Activated naive CD4-positive, alpha-beta T cell treated with anti-CD3 and anti-CD28 coated beads, Interleukin-2, amount 10 ng/mL, durations not matched to agents 7 days and 5 days (primary cell): ENCODE data around the gene FBXL15.
A peak's percentile ranks its signal among the peaks of the same experiment; 100 is the strongest.

Experiments used
- CTCF ChIA-PET: fragments of 350-600 bp; sonication (Branson Sonifier 250); formaldehyde crosslinking; loops from one replicate; lab custom pipeline; 2021; ENCODE audit warnings: antibody characterized with exemption; lab: Charles Lee
- DNase-seq: peaks from one replicate; pipeline ENCODE4 v3.0.0-alpha.2; 2020
- H3K27ac Mint-ChIP-seq: one replicate; pipeline ENCODE4 v1.8.0; 2021; ENCODE audit warnings: mild to moderate bottlenecking, moderate library complexity, mixed read lengths
- H3K27me3 Mint-ChIP-seq: one replicate; pipeline ENCODE4 v1.8.0; 2021; ENCODE audit warnings: mild to moderate bottlenecking, mixed read lengths
- H3K36me3 Mint-ChIP-seq: one replicate; pipeline ENCODE4 v1.8.0; 2021; ENCODE audit warnings: mixed read lengths
- H3K4me1 Mint-ChIP-seq: one replicate; pipeline ENCODE4 v1.8.0; 2021; ENCODE audit warnings: mixed read lengths
- H3K4me3 Mint-ChIP-seq: one replicate; pipeline ENCODE4 v1.8.0; 2021; ENCODE audit warnings: mild to moderate bottlenecking, moderate library complexity, mixed read lengths
- H3K9me3 Mint-ChIP-seq: one replicate; pipeline ENCODE4 v1.8.0; 2021; ENCODE audit warnings: mixed read lengths

The FBXL15 gene

GRCh38 chr10:102394079-102394800 lies 26.4 kb upstream of the FBXL15 start:
- Mint-ChIP-seq H3K4me3 (peak overlapping the region; percentile 79), H3K4me1 (peaks cover 42% of the 10 kb centered on the region), H3K27me3 (peaks cover 10% of the 10 kb centered on the region), H3K27ac (peak overlapping the region; percentile 96), H3K9me3 (no peaks in the 10 kb centered on the region), H3K36me3 (peaks cover 28% of the 10 kb centered on the region)
- CTCF ChIA-PET, result interaction anchor here (0.7 to 13.7 kb wide), 20 partner anchors 9 to 225 kb away, joined by 3 to 174 read pairs (median 4); partner anchors contain the start of genes ELOVL3, FBXL15, GBF1 and PITX3
- peak; percentile 99 for DNase-seq

DNA sequence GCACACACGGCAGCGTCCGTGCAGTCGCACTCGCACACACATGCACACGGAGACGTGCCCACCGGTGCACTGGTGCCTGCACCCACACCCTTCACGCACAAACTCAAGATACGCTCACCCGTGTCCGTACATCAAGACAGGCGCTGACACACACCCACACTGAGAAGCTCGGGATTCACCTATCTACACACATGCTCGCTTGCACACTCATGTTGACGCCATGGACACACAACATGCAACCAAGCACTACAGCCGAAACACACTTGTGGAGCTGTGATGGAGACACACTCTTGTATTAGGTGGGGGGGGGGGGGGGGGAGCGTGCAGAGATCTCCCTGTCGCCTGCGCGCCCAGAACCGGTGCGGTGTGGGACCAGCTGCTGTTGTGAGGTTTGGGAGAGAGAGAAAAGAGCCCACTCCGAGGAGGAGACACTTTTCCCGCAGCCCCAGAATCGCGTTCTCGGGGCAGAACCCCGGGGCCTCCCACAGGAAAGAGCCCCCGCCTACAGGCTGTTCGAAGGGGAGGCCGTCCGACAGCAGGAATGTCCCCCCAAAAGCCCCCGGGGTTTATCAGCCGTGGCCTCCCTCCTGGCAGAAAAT lies 25.7 kb upstream of the FBXL15 start:
- Mint-ChIP-seq H3K9me3 (no peaks in the 10 kb centered on the region), H3K4me3 (peak overlapping the region; percentile 79), H3K27ac (peak overlapping the region; percentile 96), H3K36me3 (peaks cover 33% of the 10 kb centered on the region), H3K27me3 (peaks cover 10% of the 10 kb centered on the region), H3K4me1 (peaks cover 48% of the 10 kb centered on the region)
- DNase-seq, result peak; percentile 58
- CTCF ChIA-PET, result interaction anchor here (0.5 to 13.7 kb wide), 5 partner anchors 14 to 165 kb away, joined by 3 to 174 read pairs (median 4); partner anchors contain the start of genes CUEDC2, ELOVL3 and FBXL15

DNA sequence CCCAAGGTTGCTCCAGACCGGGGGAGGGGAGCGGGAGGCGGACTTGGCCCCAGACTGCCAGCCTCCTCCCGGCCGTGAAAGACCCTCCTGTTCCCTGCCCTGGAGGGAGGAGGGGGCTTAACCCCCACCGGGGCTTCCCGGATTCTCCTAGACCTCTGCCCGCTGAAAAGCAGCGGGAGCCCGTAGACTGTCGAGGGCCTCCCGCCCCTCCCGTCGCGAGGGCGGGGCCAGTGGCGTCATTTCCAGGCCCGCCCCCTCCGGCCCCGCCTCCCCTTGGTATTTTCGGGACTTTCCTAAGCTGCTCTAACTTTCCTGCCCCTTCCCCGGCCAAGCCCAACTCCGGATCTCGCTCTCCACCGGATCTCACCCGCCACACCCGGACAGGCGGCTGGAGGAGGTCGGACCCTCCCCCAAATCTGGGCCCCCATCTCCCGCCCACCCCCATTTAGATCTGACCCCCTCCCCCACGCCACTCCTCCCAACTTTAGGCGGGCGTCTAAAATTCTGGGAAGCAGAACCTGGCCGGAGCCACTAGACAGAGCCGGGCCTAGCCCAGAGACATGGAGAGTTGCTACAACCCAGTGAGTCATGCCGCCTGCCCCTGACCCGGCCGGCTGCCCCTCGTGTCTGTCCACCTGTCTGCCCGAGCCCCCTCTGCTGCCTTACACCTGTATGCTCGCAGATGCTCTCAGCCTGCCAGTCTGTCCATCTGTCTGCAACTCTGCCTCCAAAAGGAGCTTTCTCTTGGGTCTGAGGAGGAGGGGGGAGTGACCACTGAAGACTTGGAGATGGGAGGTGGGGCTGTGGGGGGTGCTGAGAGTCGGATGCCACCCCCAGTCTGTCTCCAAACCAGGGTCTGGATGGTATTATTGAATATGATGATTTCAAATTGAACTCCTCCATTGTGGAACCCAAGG lies 25.0 kb upstream of the FBXL15 start, which contains the start of gene NFKB2:
Gene NFKB2, plus strand, starts transcription at position 306 of the 917 bp plus-strand sequence. Its CDS starts 255 bp downstream, at position 561.
- CTCF ChIA-PET, result interaction anchor here (0.5 to 13.7 kb wide), 6 partner anchors 24 to 188 kb away, joined by 3 to 174 read pairs (median 4); partner anchors contain the start of genes CUEDC2, ELOVL3 and FBXL15
- Mint-ChIP-seq H3K4me3 (peak within 1 kb of the TSS; percentile 79), H3K9me3 (no peaks in the 10 kb centered on the region), H3K27me3 (peaks cover 4% of the 10 kb centered on the region), H3K27ac (peak within 1 kb of the TSS; percentile 96), H3K4me1 (peaks cover 48% of the 10 kb centered on the region), H3K36me3 (peaks cover 39% of the 10 kb centered on the region)
- peak; percentile 92 for DNase-seq

- peaks cover 39% of the 10 kb centered on the region for H3K36me3 Mint-ChIP-seq
- peak overlapping the region; percentile 96 for H3K27ac Mint-ChIP-seq
- H3K27me3 Mint-ChIP-seq, result no peaks in the 10 kb centered on the region
- CTCF ChIA-PET, result interaction anchor here (1.2 to 13.7 kb wide), 4 partner anchors 24 to 187 kb away, joined by 3 to 174 read pairs (median 4); partner anchors contain the start of genes ELOVL3 and FBXL15
- no peak for DNase-seq
- H3K9me3 Mint-ChIP-seq, result no peaks in the 10 kb centered on the region
- H3K4me3 Mint-ChIP-seq, result peak overlapping the region; percentile 79
- H3K4me1 Mint-ChIP-seq, result peaks cover 48% of the 10 kb centered on the region
These were observed 24.4 kb upstream of the FBXL15 start for GRCh38 chr10:102396317-102396650.

GRCh38 chr10:102396730-102397151 lies 23.9 kb upstream of the FBXL15 start:
- peak overlapping the region; percentile 96 for H3K27ac Mint-ChIP-seq
- no peak for DNase-seq
- peak overlapping the region; percentile 79 for H3K4me3 Mint-ChIP-seq
- H3K9me3 Mint-ChIP-seq, result no peaks in the 10 kb centered on the region
- CTCF ChIA-PET, result interaction anchor here (0.9 to 13.7 kb wide), 5 partner anchors 16 to 187 kb away, joined by 3 to 174 read pairs (median 4); partner anchors contain the start of genes ELOVL3 and FBXL15
- H3K4me1 Mint-ChIP-seq, result peaks cover 48% of the 10 kb centered on the region
- H3K27me3 Mint-ChIP-seq, result no peaks in the 10 kb centered on the region
- H3K36me3 Mint-ChIP-seq, result peaks cover 39% of the 10 kb centered on the region

DNA sequence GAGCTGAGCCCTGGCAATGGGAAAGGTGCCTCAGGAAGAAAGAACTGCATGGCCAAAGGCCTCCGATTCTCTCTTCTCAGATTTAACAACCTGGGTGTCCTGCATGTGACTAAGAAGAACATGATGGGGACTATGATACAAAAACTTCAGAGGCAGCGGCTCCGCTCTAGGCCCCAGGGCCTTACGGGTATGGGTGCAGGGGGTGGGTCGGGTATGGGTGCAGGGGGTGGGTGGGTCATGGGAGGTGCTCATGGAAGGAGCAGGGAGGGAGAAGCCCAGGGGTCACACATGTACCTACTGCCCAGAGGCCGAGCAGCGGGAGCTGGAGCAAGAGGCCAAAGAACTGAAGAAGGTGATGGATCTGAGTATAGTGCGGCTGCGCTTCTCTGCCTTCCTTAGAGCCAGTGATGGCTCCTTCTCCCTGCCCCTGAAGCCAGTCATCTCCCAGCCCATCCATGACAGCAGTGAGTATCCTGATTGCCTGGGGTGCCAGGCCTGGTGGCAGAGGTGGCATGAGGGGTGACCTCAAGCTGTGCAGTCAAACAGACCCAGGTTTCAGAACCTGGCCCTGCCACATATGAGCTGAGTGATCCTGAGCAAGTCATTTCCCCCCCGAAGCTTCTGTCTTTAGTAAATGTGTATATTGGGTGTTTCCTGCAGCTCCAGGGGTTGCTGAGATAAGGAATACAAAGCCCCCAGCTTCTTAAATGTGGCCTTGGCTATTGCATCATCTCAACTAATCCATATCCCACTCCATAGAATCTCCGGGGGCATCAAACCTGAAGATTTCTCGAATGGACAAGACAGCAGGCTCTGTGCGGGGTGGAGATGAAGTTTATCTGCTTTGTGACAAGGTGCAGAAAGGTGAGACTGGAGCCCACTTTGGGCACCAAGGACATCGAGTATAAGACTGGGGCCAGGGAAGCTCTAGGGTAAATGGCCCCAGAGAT lies 23.1 kb upstream of the FBXL15 start:
- CTCF ChIA-PET, result interaction anchor here (0.8 to 13.7 kb wide), 10 partner anchors 9 to 228 kb away, joined by 3 to 174 read pairs (median 6); partner anchors contain the start of genes ELOVL3 and FBXL15
- H3K9me3 Mint-ChIP-seq, result no peaks in the 10 kb centered on the region
- DNase-seq, result no peak
- peak overlapping the region; percentile 96 for H3K27ac Mint-ChIP-seq
- H3K4me3 Mint-ChIP-seq, result peak overlapping the region; percentile 79
- H3K36me3 Mint-ChIP-seq, result peaks cover 45% of the 10 kb centered on the region
- no peaks in the 10 kb centered on the region for H3K27me3 Mint-ChIP-seq
- peaks cover 48% of the 10 kb centered on the region for H3K4me1 Mint-ChIP-seq

DNA sequence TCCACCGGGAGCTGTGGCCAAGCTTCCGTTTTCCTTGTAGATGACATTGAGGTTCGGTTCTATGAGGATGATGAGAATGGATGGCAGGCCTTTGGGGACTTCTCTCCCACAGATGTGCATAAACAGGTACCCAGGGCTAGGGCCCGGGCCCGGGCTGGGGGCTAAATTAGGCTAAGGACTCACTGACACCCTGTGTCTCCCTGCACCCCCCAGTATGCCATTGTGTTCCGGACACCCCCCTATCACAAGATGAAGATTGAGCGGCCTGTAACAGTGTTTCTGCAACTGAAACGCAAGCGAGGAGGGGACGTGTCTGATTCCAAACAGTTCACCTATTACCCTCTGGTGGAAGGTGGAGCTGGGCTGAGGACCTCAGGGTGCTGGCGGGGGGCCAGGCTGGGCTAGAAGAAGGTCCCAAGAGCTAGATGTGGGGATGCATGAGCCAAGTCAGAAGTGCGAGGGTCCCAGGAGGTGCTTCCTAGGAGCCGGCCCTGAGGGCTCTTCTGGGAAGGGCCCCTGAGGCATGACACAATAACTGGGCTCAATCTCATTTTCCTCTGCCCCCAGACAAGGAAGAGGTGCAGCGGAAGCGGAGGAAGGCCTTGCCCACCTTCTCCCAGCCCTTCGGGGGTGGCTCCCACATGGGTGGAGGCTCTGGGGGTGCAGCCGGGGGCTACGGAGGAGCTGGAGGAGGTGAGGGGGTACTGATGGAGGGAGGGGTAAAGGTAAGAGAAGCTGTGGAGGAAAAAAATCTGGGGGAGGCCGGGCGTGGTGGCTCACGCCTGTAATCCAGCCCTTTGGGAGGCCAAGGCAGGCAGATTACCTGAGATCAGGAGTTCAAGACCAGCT lies 22.2 kb upstream of the FBXL15 start:
- H3K36me3 Mint-ChIP-seq, result peaks cover 46% of the 10 kb centered on the region
- CTCF ChIA-PET, result interaction anchor here (0.7 to 13.7 kb wide), 16 partner anchors 7 to 229 kb away, joined by 3 to 174 read pairs (median 4); partner anchors contain the start of genes ELOVL3 and FBXL15

GRCh38 chr10:102399217-102400021 lies 21.2 kb upstream of the FBXL15 start:
- H3K36me3 Mint-ChIP-seq, result peaks cover 50% of the 10 kb centered on the region

More for the DNA sequence above, 22.2 kb upstream of the FBXL15 start:
- DNase-seq, result no peak
- H3K9me3 Mint-ChIP-seq, result no peaks in the 10 kb centered on the region
- peak overlapping the region; percentile 70 for H3K27ac Mint-ChIP-seq
- peak overlapping the region; percentile 60 for H3K4me3 Mint-ChIP-seq
- peaks cover 42% of the 10 kb centered on the region for H3K4me1 Mint-ChIP-seq
- no peaks in the 10 kb centered on the region for H3K27me3 Mint-ChIP-seq

DNA sequence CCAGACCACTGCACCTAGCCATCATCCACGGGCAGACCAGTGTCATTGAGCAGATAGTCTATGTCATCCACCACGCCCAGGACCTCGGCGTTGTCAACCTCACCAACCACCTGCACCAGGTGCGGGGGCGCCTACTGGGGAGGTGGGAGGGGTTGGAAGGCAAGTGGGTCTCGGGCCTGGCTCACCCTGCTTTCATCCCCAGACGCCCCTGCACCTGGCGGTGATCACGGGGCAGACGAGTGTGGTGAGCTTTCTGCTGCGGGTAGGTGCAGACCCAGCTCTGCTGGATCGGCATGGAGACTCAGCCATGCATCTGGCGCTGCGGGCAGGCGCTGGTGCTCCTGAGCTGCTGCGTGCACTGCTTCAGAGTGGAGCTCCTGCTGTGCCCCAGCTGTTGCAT lies 20.6 kb upstream of the FBXL15 start:
- Mint-ChIP-seq H3K9me3 (no peaks in the 10 kb centered on the region), H3K27me3 (no peaks in the 10 kb centered on the region), H3K36me3 (peaks cover 50% of the 10 kb centered on the region), H3K4me3 (peak overlapping the region; percentile 62), H3K27ac (peak overlapping the region; percentile 60), H3K4me1 (peaks cover 40% of the 10 kb centered on the region)
- DNase-seq, result no peak
- CTCF ChIA-PET, result interaction anchor here (0.9 to 13.7 kb wide), 12 partner anchors 10 to 230 kb away, joined by 3 to 174 read pairs (median 10); partner anchors contain the start of genes ELOVL3 and FBXL15

More at GRCh38 chr10:102399217-102400021, 21.2 kb upstream of the FBXL15 start:
- H3K27ac Mint-ChIP-seq, result peak overlapping the region; percentile 70
- peak overlapping the region; percentile 62 for H3K4me3 Mint-ChIP-seq
- CTCF ChIA-PET, result interaction anchor here (0.6 to 13.7 kb wide), 19 partner anchors 8 to 230 kb away, joined by 3 to 174 read pairs (median 4); partner anchors contain the start of genes ELOVL3 and FBXL15
- no peaks in the 10 kb centered on the region for H3K27me3 Mint-ChIP-seq
- DNase-seq, result peak; percentile 90
- peaks cover 40% of the 10 kb centered on the region for H3K4me1 Mint-ChIP-seq
- H3K9me3 Mint-ChIP-seq, result no peaks in the 10 kb centered on the region

GRCh38 chr10:102400598-102401341 lies 19.9 kb upstream of the FBXL15 start:
- no peaks in the 10 kb centered on the region for H3K9me3 Mint-ChIP-seq
- peaks cover 38% of the 10 kb centered on the region for H3K4me1 Mint-ChIP-seq
- H3K36me3 Mint-ChIP-seq, result peaks cover 47% of the 10 kb centered on the region
- DNase-seq, result no peak
- no peaks in the 10 kb centered on the region for H3K27me3 Mint-ChIP-seq
- H3K27ac Mint-ChIP-seq, result no peak overlapping the region
- H3K4me3 Mint-ChIP-seq, result no peak overlapping the region
- CTCF ChIA-PET, result interaction anchor here (1.4 to 13.7 kb wide), 7 partner anchors 9 to 171 kb away, joined by 3 to 174 read pairs (median 14); partner anchors contain the start of genes ELOVL3 and FBXL15
